OCI-LY3 (cell line): ENCODE measurements around the gene PRICKLE1.

Source experiments
- CTCF ChIP-seq: fragments of 200-600, 300-600 bp; sonication (generic); IDR thresholded peaks from 2 replicates; pipeline ENCODE4 v1.5.1; 2014; ENCODE audit warnings: antibody characterized with exemption, low read length, low read depth
- EZH2phosphoT487 ChIP-seq: fragments of 200-600 bp; shearing (Covaris generic); IDR thresholded peaks from 2 replicates; pipeline ENCODE4 v1.6.1; 2018; ENCODE audit warnings: antibody characterized with exemption, mixed run types, low read depth

GRCh38 chr12:42442311-42442759 is 147.2 kb downstream of the PRICKLE1 start:
- TF ChIP-seq CTCF (no peak), EZH2phosphoT487 (no peak)
